ENCODE results near the gene CENPH.
"Not testable (repeated sequence)": the region's sequence is repeated elsewhere in the genome, so short reads cannot be mapped to it uniquely, and the experiment has no call there.

The CENPH gene

DNA sequence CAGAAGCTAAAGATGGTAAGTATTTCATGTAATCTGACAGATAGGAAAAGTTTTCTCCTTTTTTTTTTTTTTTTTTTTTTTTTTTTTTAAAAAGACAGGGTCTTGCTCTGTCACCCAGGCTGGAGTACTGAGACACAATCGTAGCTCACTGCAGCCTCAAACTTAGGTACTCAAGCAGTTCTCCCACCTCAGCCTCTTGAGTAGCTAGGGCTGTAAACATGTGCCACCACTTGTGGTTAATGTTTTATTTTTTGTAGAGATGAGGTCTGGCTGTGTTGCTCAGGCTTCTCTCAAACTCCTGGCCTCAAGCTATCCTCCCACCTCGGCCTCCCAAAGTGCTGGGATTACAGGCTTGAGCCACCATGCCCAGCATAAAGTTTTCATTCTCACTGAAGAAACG lies 63.1 kb downstream of the CENPH start:
- Histone ChIP-seq H4K20me1 (ENCODE audit: insufficient read depth, low read length) (no peaks in the 10 kb centered on the region), H3K9me2 (ENCODE audit: low read depth, low read length) (no peaks in the 10 kb centered on the region), H3K27ac (ENCODE audit: low read depth, low read length, poor library complexity, severe bottlenecking) (no peak overlapping the region), H3K4me1 (ENCODE audit: insufficient read depth, low read length, severe bottlenecking) (no peaks in the 10 kb centered on the region), H3F3A (ENCODE audit: insufficient read depth, low read length) (no peaks in the 10 kb centered on the region), H3K4me2 (ENCODE audit: low read length) (no peak overlapping the region), H3K27me3 (ENCODE audit: insufficient read depth, low read length) (no peaks in the 10 kb centered on the region), H2AFZ (ENCODE audit: low read length) (no peak overlapping the region), H3K9me3 (ENCODE audit: low read length) (no peaks in the 10 kb centered on the region; the same call in 1 of the 2 replicates), H3K4me3 (ENCODE audit: low read depth, low read length, poor library complexity, severe bottlenecking) (no peak overlapping the region), H3K36me3 (ENCODE audit: insufficient read depth, low read length) (peaks cover 24% of the 10 kb centered on the region; the same call in 1 of the 2 replicates), H3K9ac (ENCODE audit: low read length) (no peak overlapping the region), H3K79me2 (ENCODE audit: insufficient read depth, low read length) (peaks cover 12% of the 10 kb centered on the region)
- no peak for TF ChIP-seq EZH2 (IDR thresholded peaks at IDR 0.05; ENCODE audit: borderline replicate concordance, low read length)
- TF ChIP-seq, protein P1, sequence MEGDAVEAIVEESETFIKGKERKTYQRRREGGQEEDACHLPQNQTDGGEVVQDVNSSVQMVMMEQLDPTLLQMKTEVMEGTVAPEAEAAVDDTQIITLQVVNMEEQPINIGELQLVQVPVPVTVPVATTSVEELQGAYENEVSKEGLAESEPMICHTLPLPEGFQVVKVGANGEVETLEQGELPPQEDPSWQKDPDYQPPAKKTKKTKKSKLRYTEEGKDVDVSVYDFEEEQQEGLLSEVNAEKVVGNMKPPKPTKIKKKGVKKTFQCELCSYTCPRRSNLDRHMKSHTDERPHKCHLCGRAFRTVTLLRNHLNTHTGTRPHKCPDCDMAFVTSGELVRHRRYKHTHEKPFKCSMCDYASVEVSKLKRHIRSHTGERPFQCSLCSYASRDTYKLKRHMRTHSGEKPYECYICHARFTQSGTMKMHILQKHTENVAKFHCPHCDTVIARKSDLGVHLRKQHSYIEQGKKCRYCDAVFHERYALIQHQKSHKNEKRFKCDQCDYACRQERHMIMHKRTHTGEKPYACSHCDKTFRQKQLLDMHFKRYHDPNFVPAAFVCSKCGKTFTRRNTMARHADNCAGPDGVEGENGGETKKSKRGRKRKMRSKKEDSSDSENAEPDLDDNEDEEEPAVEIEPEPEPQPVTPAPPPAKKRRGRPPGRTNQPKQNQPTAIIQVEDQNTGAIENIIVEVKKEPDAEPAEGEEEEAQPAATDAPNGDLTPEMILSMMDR (IDR thresholded peaks at IDR 0.05; ENCODE audit: low read length): no peak

DNA sequence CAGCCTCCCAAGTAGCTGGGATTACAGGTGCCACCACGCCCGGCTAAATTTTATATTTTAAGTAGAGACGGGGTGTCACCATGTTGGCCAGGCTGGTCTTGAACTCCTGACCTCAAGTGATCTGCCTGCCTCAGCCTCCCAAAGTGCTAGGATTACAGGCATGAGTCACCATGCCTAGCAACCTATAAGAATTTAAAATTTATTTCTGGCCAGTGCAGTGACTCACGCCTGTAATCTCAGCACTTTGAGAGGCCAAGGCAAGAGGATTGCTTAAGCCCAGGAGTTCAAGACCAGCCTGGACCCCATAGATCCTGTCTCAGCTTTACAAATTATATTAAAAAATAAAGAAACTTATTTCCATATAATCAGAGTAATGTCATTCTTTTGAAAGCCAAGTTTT lies 66.6 kb downstream of the CENPH start:
- not testable (repeated sequence) for H3K9me2 ChIP-seq (ENCODE audit: low read depth, low read length); H3K4me1 ChIP-seq (ENCODE audit: insufficient read depth, low read length, severe bottlenecking); H3F3A ChIP-seq (ENCODE audit: insufficient read depth, low read length); H3K9ac ChIP-seq (ENCODE audit: low read length); H2AFZ ChIP-seq (ENCODE audit: low read length); H3K4me3 ChIP-seq (ENCODE audit: low read depth, low read length, poor library complexity, severe bottlenecking); H3K27me3 ChIP-seq (ENCODE audit: insufficient read depth, low read length); H3K9me3 ChIP-seq (ENCODE audit: low read length); H3K27ac ChIP-seq (ENCODE audit: low read depth, low read length, poor library complexity, severe bottlenecking); H4K20me1 ChIP-seq (ENCODE audit: insufficient read depth, low read length); H3K79me2 ChIP-seq (ENCODE audit: insufficient read depth, low read length); H3K4me2 ChIP-seq (ENCODE audit: low read length)
- peaks cover 46% of the 10 kb centered on the region; the same call in 1 of the 2 replicates for H3K36me3 ChIP-seq (ENCODE audit: insufficient read depth, low read length)

GRCh38 chr5:69257577-69257976 lies 68.2 kb downstream of the CENPH start:
- no peaks in the 10 kb centered on the region for H3F3A ChIP-seq (ENCODE audit: insufficient read depth, low read length)
- no peak overlapping the region for H3K4me3 ChIP-seq (ENCODE audit: low read depth, low read length, poor library complexity, severe bottlenecking)
- H2AFZ ChIP-seq (ENCODE audit: low read length): no peak overlapping the region
- no peaks in the 10 kb centered on the region for H3K79me2 ChIP-seq (ENCODE audit: insufficient read depth, low read length)
- no peaks in the 10 kb centered on the region for H4K20me1 ChIP-seq (ENCODE audit: insufficient read depth, low read length)
- peaks cover 55% of the 10 kb centered on the region for H3K36me3 ChIP-seq (ENCODE audit: insufficient read depth, low read length)
- TF ChIP-seq EZH2 (IDR thresholded peaks at IDR 0.05; ENCODE audit: borderline replicate concordance, low read length): no peak
- TF ChIP-seq, protein P1 (IDR thresholded peaks at IDR 0.05; ENCODE audit: low read length): no peak
- H3K9me2 ChIP-seq (ENCODE audit: low read depth, low read length): no peaks in the 10 kb centered on the region
- H3K27me3 ChIP-seq (ENCODE audit: insufficient read depth, low read length): no peaks in the 10 kb centered on the region
- H3K4me2 ChIP-seq (ENCODE audit: low read length): no peak overlapping the region
- no peak overlapping the region for H3K9ac ChIP-seq (ENCODE audit: low read length)
- H3K9me3 ChIP-seq (ENCODE audit: low read length): no peaks in the 10 kb centered on the region
- H3K4me1 ChIP-seq (ENCODE audit: insufficient read depth, low read length, severe bottlenecking): no peaks in the 10 kb centered on the region
- H3K27ac ChIP-seq (ENCODE audit: low read depth, low read length, poor library complexity, severe bottlenecking): no peak overlapping the region
